ENCODE results near the gene RANBP1.
"Not testable (repeated sequence)": the region's sequence is repeated elsewhere in the genome, so short reads cannot be mapped to it uniquely, and the experiment has no call there.

The RANBP1 gene

DNA sequence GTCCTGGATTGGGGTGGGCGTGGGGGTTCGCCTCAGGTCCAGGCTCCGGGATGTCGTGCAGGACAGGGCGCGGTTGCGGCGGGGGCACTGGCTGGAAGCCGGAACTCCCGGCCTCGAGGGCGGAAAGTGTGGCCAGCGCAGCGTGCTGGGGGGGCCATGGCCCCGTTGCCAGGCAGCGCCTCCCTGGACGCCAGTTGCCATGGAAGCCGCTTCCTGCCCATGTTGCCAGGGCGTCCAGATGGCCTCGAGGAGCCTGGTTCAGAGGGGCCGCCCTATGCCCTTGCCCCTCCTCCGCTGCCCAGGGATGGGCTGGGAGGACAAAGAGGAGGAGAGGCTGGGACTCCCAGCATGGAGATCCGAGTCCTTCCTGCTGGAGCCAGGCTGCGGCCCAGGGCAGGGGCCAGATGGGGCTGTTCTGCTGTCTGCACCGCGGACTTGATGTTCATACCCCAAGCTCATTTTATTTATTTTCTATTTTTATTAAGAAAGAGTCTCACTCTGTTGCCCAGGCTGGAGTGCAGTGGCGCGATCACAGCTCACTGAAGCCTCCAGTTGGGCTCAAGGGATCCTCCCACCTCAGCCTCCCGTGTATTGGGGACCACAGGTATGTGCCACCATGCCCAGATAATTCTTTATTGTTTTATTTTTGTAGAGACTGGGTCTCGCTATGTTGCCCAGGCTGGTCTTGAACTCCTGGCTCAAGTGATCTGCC, 39.6 kb downstream of the RANBP1 start:
- no peak for DNase-seq

DNA sequence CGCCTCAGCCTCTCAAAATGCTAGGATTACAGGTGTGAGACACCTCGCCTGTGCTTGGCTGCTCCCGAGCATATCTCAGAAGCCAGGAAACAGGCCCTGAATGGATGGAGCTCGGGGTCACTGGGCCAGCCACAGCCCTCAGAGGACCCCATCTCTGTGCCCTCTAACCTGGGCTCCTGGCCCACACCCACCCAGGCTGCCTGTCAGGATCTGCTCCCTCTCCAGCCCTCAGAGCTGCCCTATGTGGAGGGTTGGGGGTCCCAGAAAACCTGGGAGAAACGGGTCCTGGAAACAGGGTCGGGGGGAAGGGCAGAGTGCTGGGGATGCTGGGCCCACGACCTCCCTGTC, 40.1 kb downstream of the RANBP1 start:
- DNase-seq, result no peak

DNA sequence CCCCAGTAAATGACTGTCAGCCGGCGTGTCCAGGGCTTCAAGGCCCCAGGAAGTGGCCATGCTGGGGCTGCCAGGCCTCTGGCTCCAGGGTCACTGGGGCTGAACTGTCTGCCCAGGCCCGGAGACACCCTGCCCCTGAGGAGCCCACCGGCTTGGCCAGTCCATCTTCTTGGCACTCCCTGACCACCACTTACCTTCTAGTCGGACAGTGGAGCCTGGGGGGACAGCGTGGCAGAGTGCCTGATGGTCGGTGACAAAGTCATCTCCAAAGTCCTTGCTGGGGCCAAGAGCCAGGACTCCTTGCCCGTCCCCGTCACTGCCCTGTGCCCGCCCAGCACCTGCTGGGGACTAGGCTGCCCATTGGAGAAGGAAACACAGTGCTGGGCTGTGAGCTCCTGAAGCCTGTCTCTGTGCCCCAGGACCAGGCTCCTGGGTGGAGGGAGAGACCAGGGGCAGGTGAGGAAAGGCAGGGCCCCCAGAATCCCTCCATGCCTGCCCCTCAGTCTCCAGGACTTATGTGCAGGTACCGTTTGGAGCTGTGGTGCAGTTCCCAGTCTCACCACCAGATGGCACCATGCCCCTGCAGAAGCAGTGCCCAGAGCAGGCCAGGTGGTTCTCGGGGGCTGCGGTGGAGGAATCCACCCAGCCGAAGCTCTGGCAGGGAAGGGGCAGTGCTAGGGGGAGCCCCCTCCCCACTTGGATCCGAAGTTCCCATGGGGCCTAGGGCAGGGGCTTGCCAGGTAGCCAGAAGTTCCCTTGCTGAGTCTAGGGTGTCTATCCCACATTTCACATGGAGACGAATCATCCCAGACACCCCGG, 40.9 kb downstream of the RANBP1 start:
- DNase-seq, result peak; percentile 53

DNA sequence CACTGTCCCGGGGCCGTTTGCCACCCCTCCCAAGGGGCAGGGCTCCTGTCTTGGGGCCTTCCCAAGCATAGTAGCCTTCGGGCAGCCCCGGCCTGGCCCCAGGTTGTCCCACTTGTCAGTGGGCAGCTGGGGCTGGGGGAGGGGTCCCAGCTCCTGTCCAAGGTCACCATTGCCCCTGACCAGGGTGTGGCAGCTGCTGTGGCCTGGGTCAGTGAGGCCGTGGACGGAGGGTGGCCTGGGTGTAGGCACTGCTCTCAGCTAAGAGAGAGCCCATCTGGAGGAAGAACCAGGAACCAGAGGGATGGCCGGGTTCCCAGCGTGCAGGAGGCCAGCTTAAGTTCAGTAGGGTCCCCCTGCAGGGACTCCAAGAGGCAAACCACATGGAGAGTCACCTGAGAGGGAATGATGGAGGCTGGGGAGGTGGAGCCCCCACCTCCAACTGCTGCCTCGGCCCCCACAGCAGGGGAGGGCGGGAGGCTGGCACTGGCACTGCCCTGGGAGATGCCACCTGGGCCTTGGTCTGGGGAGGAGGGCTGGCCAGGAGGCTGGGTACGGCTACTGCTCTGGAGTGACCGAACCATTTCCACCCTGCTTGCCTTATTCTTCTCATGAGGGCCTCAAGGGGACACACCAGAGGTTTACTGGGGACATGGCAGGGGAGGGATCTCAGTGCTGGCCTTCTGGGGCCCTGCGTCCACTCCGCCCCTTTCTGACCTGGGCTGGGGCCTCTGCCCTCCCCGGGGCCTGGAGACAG, 41.7 kb downstream of the RANBP1 start:
- DNase-seq, result no peak

DNA sequence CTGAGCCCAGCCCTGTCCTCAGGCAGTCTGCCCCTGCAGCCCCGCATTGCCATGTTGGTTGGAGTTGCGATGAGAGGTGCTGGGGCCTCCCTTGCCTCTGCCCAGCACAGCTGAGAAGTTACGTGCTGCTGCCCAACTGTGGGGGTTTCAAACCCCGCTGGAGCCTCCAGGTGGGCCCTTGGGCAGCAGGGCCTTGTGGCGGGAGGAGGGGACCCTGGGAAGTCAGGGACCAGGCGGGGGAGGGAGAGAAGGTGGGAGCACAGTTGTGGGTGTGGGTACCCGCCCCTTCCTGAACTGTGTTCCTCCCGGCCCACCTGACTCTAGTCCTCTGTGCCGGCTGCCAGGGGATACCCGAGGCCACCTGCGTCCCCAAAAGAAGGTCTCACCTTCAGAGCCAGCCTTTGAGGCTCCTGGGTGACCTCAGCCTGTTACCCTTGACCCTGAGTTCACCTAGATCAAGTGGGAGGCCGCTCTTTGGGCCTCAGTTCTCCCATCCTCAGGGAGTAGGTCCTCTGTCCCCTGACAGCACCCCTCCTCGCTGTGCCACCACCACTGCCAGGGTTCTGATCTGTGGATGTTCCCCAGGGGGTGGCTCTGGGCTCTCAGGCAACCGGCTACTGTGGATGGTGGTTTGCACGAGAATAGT, 42.6 kb downstream of the RANBP1 start:
- no peak for DNase-seq

DNA sequence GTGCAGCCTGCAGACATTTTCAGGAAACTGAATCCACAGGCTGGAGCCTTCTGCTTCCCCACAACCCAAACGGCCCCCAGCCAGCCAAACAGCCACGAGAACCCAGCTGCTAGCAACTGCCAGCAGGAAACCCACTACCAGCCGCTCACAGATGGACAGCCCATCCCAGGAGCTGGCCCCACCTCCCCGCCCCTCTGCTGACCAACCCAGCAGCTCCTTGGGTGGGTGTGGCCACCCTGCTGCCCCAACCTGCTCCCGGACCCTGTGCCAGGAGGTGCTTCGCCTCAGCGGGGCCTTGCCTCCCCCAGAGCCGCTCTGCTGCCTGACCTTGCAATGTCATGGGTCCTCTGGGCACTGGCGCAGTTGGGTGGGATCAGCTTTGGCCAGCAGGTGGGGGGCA, 43.2 kb downstream of the RANBP1 start:
- no peak for DNase-seq

DNA sequence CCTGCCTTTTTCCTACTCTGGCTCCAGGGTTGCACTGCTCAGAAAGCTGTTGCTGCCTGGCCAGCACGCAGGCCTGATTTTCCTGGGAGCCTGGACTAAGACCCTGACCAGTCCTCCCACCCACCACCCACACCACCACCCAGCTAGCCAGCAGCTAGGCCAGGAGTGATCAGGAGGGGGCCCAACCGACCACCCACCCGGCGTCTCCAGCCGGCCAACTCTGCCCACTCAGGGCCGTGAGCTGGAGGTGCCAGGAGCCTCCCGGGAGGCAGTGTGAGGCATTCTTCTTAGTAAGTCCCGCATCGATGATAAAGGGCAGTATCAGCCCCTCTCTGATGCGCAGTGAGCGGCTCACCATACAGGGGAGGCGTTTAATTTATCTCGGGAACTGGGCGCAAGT, 43.6 kb downstream of the RANBP1 start:
- not testable (repeated sequence) for DNase-seq

DNA sequence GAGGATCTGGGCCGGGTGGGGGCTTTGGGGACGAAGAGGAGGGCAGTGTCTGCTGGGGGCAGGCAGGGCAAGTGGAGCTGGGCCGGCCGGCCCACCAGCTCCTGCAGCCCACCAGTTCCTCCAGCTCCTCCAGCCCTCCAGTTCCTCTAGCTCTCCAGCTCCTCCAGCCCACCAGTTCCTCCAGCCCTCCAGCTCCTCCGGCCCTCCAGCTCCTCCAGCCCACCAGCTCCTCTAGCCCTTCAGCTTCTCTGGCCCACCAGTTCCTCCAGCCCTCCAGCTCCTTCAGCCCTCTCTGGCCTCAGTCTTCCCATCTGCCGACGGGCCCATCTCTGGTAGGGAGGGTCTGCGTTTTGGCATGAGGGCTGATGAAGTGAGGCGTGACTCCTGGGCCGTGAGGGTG, 44.1 kb downstream of the RANBP1 start:
- no peak for DNase-seq

DNA sequence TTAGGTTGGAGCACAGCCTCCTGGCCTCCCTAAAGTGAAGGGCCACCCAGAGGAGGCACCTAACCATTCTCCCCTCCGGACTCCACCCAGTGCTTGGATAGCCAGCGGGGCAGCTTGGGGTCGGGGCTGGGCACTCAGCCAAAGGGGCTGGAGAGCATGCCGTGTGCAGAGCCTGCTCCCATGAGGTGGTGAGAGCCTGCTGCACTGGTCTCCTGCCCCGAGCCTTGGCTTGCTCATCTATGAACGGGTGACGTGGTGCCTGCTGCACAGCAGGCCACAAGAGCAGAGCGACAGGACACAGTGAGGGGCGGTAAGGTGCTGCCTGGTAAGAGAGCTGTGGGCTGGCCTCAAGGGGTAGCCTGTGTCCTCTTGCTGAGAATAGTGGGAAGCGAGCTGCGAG, 49.0 kb downstream of the RANBP1 start:
- no peak for DNase-seq

DNA sequence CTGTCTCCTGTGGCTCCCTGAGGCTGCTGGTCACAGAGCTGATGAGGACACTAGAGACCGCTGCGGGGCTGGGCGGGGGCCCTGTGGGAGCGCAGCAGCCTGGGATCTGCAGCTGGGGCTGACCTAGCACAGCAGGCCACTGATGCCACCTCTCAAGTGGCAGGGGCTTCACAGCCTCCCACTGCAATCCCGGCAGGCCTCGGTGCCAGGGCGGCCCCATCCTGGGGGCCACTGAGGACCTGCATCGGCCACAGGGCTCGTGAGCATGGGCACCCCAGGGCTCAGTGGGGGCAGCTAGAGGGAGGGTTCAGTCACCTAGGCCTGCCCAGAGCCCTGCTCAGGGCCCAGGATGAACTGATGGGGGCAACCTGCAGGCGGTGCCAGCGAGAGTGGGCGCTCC, 49.5 kb downstream of the RANBP1 start:
- DNase-seq, result no peak

DNA sequence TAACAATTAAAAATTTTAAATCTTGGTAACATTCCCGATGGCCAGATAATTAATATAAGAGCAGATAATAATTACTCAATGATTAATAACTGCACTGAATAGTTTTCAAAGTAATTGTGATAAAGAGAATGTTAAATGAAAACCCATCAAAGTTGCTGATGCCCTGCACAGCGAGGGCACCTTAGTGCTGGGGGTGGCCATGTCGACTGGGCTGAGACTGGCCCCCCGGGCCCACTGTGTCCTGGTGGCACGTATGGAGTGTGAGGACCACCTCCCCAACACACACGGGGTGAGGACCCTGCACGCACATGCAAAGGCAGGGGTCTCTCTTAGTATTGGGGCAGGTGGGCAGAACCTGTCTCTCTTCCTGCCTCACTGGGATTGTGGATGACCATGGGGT, 50.0 kb downstream of the RANBP1 start:
- no peak for DNase-seq

DNA sequence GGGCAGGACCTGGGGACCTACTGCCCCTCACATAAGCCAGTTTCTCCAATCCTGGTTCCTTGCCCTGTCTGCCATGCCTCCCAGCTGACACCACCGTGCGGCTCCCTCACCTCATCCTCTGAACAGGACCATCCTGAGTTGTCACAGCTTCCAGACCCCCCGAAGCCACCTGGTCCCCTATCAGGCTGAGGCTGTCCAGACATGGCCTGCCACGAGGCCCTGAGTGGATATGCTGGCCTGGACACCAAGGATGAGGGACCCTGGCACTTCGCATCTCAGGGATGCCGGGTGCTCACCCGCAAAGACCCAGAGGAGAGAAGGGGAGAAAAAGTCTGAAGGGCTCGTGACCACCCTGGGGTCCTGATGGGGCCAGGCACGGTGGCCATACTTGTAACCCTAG, 50.8 kb downstream of the RANBP1 start:
- no peak for DNase-seq

DNA sequence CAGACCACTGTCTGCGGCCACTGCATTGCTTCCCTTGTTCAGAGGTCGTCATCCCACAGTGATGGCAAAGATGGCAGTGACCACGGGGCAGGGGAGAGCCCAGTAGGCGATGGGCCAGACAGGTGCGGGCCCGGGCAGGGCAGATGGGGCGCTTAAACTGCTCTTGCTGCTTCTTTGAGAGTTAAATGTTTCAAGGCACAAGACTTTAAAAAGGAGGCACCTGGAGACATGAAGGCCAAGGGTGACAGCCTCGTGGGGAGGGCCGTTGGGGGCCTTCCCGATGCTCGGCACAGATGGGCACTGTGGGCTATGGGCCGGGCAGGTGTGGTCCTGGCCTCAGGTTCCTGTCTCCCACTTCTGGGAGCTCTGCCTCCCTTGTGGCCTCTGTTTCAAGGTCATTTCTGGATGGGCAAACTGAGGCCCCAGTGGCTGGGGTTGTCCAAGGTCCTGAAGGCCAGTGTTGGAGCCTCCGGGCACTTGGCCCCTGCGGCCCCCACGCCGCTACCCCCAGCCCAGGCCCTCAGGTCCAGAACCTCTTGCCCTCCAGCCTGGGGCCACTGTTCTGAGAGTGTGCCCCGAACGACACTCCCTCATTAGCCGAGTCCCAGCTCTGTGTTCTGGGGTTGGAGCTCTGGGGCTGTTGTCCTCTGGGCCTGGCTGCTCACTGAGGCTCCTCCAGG, 51.9 kb downstream of the RANBP1 start:
- DNase-seq, result no peak

DNA sequence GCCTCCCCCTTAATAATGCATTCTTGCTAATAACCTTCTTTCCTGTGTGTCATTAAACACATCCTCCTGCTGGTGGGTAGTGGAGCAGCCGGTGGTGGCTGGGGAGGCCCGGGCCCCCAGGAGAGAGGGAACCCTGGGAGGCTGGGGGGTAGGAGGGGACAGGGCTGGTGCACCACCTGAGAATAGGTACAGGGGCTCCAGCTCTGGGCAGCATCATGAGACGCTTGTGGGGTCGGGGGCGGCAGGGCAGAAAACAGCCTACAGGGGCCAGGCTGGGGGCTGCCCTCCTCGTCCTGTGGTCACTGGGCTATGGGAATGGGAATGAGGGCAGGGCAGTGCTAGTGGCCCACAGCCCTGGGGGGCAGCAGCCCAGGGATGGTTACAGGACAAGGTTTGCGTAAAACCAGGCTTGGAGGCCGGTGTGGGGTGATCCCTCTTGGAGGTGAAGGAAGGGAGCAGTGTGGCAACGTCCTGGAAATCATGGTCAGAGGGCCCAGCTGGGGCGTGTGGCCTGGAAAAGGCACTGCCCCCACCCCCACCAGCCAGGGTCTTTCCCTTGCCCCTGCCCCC, 53.4 kb downstream of the RANBP1 start:
- DNase-seq, result no peak

DNA sequence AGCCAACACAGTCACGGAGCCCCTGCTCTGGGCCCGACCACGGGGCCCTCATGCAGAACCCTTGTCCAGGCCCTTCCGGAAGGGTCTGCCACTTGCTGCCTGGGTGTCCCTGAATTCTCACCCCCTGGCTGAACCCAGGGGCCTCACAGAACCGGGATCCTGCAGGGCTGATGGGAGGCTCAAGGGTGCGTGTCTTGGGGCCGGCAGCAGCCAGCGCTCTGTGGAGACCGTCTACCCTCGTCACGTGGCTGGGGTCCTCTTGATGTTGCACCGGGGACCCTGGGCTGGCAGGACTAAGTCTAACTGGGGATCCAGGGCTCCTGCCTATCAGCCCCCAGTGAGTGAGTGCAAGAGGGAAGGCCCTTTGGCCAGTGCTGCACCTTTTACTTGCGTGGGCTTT, 54.3 kb downstream of the RANBP1 start:
- DNase-seq, result no peak

DNA sequence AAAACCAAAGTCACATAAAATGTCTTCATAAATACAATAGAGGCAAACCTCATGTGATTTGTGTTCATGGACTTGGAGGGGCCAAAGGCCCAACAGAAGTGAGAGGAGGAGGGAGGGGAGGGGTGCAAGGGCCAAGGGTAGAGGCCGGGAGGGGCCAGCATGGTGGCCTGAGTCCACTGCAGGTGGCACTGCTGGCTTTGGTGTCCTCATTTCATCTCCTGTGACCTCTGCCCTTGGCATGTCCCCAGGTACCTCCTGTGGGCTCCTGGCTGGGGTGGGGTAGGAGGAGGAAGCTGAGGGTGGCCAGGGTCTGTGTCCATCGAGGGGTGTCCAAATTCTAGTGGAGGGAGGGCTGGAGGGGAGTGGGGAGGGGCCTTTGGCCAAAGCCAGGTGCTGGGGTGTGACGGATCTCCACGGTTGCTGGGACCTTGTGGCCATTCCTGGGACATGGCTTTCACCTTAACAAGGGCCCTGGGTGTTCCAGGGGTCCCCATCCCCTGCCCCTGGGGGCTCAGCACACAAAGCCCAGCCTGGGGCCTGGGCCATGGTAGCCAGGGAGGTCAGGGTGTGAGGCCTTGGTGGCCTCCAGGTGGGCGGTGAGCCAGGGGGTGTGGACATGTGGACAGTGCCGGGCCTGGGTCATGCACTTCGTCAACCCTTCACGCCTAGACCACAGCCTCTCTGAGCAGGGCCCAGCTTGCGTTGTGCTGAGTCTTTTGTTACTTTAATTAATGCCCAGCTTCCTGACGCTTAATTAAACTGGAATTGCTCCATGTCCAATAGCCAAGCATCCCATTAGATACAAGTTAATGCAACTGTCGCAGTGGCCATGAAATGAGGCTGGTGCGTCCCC, 55.6 kb downstream of the RANBP1 start:
- DNase-seq, result no peak

DNA sequence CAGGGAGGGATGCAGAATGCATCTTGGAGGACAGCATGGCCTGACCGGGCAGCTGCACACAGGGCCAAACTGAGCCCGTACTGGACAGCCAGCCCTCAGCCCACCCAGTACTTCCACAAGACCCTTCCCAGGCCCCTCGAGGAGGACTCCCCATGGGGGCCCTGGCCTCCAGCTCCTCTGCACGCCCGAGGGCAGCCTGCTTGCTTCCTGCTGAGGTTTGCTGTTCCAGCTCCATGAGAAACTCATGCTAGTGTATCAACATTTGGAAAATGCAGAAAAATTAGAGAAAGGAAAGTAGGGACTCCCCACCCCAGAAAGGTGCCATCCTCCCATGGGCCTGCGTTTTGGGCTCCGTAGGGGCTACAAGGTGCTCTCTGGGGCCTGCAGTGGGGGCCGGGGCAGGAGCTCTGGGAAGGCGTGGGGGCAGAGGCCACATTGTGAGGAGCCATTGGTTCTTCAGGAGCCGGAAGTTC, 56.3 kb downstream of the RANBP1 start:
- no peak for DNase-seq

DNA sequence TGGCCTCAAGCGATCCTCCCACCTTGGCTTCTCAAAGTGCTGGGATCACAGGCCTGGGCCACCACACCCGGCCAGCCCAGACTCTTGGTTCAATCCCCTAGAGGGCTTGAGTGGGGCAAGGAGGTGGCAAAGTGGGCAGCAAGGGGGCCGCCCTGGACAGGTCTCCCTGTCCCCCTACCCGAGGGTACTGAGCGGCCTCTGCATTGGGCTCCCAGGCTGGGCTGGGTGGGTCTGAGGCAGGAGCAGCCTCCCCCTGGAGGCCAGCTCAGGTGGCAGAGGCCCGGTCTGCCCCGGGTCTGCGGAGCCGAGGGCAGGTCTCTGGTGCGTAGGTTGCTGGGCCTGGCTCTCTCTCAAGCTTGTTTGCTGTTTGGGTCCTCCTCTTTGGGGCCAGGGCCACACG, 57.3 kb downstream of the RANBP1 start:
- DNase-seq, result no peak

DNA sequence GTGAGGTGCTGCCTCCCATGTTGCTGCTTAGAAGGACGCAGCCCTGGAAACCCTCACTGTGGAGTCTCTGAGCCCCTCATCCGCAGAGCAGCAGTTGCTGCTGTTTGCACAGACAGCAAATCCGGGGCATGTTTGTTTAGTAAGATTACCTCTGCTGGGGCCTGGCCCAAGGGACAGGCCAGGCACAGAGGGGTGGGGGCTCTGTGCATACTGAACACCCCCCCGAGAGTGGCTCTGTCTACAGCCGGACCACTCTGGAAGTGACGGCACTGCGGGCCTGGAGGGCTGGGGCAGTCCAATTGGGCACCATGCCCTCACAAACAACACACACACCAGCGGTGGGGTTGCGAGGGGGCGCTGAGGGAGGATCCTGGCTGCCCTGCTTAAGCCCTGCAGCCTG, 57.9 kb downstream of the RANBP1 start:
- DNase-seq, result no peak

DNA sequence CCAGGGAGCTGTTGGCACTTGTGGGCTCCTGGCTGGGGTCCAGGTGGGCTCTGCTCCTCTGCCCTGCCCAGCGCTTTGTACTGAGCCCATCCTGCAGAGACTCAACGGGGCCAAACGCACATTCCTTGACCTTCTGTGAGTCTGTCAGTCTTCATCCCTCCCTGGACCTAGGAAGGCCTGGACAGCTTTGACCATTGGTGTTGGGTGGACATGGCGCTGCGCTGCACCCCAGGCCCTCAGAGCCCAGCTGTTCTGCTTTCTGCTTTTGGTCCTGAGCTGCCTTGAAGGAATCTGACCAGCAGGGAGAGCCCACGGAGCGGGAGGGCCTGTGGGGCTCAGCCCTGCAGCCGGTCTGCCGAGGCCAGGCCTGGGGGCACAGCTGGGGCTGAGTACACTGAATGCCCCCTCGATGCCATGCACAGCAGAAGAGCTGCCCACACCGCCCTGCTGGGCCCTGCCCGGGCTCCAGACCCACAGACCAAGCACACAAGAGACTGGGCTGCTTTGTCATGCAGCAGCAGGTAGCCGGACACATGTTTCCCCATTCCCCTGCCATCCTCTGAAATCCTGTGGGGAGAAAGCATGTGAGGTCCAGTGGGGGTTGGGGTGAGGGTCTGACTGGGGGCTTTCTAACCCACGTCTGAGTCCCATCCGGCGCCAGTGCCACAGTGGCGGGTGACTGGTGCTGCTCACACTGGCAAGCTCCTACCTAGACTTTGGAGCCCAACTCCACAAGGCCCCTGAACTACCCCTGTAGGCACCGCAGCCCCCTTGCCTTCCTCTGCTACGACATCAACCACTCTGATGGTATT, 59.1 kb downstream of the RANBP1 start:
- no peak for DNase-seq
